SH-SY5Y (cell line): ENCODE data around the gene CCDC81.

Experiments
- GATA2 ChIP-seq: IDR thresholded peaks from 2 replicates; pipeline ENCODE4 v1.6.1; 2011; ENCODE audit warnings: mild to moderate bottlenecking, low read depth, low read length
- GATA3 ChIP-seq: IDR thresholded peaks from 2 replicates; pipeline ENCODE4 v1.6.1; 2011; ENCODE audit warnings: low read depth, mild to moderate bottlenecking, low read length, moderate library complexity

- TF ChIP-seq GATA3 (no peak), GATA2 (no peak)
These were observed 86.0 kb downstream of the CCDC81 start for GRCh38 chr11:86460461-86461385.
